GM12864 (cell line): ENCODE measurements around the gene KMT5C.

Experiments
- DNase-seq: peaks from one replicate; pipeline ENCODE4 v3.0.0-alpha.2; 2011; ENCODE audit warnings: low read depth
- H3K4me3 ChIP-seq: 2 replicates; pipeline ENCODE4 v1.5.1; 2011; ENCODE audit warnings: mild to moderate bottlenecking, low read depth, low read length, control low read depth
- TF ChIP-seq, protein P1 (sequence below): IDR thresholded peaks from 2 replicates; pipeline ENCODE4 v1.5.1; 2011; ENCODE audit warnings: low read depth, mild to moderate bottlenecking, moderate library complexity, low read length, control low read depth, inconsistent platforms; ENCODE audit errors: missing control alignments

The KMT5C gene

DNA sequence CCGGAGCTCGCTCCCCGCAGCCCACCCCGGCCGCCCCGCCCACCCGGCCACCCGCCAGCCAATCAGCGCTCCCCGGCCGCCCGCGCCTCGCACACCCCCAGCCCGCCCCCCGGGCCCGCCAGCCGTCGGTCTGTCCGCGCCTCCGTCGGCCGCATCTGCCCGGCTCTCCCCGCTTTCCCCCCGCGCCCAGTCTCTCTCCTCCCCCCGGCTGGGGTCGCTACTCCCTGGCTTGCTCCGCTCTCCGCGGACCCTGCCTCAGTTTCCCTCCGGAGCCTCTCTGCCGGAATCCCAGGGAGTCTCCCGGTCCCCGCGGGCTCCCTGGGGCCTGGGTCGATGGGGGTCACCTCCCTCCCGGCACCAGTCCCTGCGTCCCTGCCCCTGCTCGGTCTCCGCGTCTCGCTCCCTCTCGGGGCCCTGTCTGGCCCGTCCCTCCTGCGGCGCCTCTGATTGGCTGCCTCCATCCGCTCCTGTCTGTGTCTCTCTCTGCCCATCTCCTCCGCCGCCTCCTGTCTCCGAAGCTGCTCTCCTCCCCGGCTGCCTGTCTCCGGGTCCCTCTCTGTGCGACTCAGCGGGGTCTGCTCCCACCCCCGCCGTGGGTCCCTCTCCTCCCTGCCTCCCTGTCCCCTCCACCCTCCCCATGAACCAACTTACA is 30.1 kb downstream of the KMT5C start:
- no peak for DNase-seq
- H3K4me3 ChIP-seq, result no peak overlapping the region
- TF ChIP-seq, protein P1, sequence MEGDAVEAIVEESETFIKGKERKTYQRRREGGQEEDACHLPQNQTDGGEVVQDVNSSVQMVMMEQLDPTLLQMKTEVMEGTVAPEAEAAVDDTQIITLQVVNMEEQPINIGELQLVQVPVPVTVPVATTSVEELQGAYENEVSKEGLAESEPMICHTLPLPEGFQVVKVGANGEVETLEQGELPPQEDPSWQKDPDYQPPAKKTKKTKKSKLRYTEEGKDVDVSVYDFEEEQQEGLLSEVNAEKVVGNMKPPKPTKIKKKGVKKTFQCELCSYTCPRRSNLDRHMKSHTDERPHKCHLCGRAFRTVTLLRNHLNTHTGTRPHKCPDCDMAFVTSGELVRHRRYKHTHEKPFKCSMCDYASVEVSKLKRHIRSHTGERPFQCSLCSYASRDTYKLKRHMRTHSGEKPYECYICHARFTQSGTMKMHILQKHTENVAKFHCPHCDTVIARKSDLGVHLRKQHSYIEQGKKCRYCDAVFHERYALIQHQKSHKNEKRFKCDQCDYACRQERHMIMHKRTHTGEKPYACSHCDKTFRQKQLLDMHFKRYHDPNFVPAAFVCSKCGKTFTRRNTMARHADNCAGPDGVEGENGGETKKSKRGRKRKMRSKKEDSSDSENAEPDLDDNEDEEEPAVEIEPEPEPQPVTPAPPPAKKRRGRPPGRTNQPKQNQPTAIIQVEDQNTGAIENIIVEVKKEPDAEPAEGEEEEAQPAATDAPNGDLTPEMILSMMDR, result no peak

DNA sequence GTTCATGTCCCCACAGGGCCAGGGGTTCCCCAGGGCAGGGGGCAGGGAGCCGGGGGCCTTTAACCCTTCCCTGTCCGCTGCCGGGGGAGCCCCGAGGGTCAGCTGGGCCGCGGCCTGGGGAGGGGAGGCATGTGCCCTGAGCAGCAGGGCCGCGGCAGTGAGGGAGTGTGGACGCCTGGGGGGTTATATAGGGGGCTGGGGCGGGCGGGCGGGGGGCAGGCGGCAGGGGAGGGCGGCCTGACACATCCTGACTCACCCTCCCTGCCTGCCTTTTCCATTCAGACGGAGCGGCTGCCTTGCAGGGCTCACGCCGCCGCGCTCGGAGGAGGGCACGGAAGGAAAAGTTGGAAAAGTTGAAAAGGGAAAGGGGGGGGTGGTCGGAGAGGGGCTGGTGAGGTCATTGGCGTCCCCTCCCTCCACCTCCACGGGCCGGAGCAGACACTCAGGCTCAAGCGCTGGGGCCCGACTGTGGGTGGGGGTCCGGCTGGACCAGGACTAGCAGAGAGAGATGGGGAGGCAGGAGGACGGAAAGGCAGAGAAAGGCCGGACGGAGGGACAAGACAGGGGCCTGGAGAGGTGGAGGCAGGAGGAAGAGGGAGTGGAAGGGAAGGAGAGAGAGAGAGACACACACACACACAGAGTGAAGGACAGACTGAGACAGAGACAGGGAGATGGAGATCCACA is 30.8 kb downstream of the KMT5C start, which contains the start of gene IL11:
Gene IL11 (minus strand): TSS at position 159 of the 684 bp plus-strand sequence. CDS start 153 bp downstream, at position 6.
- DNase-seq, result no peak
- H3K4me3 ChIP-seq, result no peak within 1 kb of the TSS
- TF ChIP-seq, protein P1, result no peak

DNA sequence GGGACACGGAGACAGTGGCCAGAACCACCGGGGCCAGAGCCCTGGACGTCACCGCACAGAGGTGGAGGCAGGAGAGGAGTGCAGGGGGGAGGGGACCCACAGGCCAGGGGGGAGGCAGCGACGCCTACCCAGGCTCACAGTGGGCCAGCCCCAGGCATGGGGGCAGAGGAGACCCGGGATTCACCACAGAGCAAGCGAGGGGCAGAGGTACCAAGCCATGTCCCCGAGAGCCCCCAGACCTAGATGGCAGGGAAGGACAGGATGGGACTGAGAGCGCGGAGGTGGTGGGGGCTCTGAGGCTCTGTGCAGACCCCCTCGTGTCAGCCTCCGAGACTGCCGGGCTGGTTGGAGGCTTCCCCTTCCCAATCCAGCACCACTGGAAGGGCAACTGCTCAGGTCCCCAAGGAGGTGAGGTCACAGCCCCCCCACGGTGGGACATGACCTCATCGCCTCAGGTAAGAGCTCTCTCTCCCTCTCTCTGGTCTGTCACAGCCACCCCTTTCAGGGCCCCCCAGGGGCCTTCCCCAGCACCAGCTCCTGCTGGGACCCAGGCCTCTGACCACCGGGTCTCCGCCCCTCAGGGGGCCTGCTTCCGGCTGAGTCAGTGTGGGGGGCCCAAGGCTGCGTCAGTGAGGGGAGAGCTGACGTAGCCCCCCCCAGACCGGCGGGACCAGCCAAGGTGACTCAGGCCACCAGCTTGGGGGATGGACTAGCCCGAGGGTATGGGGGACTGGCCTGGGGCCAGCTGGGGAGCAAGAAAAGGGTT is 32.8 kb downstream of the KMT5C start:
- TF ChIP-seq, protein P1, result no peak
- H3K4me3 ChIP-seq, result no peak overlapping the region
- no peak for DNase-seq

DNA sequence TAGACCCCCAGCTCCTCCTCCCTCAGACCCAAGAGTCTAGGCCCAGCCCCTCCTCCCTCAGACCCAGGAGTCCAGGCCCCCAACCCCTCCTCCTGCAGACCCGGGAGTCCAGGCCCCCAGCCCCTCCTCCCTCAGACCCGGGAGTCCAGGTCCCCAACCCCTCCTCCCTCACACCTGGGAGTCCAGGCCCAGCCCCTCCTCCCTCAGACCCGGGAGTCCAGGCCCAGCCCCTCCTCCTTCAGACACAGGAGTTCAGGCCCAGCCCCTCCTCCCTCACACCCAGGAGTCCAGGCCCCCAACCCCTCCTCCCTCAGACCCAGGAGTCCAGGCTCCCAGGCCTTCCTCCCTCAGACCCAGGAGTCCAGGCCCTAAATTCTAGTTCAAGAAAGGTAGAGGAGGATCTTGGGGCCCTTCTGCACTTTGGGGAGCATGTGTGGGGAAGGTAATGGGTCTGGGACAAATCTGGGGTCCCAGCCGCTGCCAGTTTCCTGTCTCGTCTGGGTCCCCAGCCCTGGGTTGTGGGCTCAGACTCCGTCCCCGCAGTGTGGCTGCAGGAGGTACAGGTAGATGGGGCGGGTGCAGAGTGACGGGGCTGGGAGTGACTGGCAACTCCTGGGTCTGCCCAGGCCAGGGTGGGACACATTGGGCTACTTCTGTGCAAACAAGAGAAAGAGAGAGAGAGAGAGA is 33.8 kb downstream of the KMT5C start:
- H3K4me3 ChIP-seq, result no peak overlapping the region
- TF ChIP-seq, protein P1, result no peak
- DNase-seq, result no peak

DNA sequence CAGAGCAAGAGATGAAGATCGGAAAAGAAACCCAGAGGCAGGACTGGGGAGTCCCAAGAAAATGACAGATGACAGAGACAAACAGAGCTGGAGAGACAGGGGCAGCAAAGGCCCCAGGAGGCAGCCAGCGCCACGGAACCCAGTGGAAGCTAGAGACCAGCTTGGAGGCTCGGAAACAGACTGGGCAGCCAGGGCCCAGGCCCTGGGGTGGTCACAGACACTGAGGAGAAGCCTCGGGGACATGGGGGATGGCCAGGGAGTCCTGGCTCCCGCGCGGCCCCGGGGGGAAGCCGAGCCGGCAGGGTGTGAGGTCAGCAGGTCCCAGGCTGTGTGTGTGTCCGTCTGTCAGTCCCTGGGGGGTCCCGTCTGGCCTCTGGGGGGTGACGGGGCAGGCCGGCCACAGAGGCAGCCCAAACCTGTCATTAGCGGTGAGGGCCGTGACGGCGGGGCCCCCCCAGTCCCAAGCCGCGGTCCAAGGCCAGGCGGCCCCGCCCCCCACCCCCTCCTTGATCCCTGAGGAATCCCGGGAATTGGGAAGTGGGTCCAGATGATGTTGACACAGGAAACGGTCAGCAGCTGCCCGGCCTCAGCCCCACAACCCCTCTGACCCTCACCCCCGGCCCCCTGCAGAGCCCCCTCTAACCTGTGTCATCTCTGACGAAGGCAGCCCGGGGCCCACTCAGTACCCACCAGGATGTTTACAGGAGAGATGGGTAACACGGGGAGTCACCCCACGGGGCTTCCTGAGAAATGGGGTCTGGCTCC is 34.5 kb downstream of the KMT5C start:
- DNase-seq, result no peak
- TF ChIP-seq, protein P1, result no peak
- H3K4me3 ChIP-seq, result no peak overlapping the region
